Measurements from ENCODE around the gene RPSA.
A peak's percentile ranks its signal among the peaks of the same experiment; 100 is the strongest.

RPSA gene

GRCh38 chr3:39387411-39387975, 19.0 kb upstream of the RPSA start:
- H3K9me3 ChIP-seq = no peaks in the 10 kb centered on the region
- no peak overlapping the region for H3K27ac ChIP-seq
- H3K27me3 ChIP-seq = no peaks in the 10 kb centered on the region
- TF ChIP-seq Cebpa-rat (IDR thresholded peaks at IDR 0.05) = no peak
- no peak overlapping the region for H3K4me3 ChIP-seq
- H4K20me1 ChIP-seq = peaks cover 86% of the 10 kb centered on the region
- H3K4me2 ChIP-seq = peak overlapping the region; percentile 78
- H3K4me1 ChIP-seq = peaks cover 67% of the 10 kb centered on the region
- H3K36me3 ChIP-seq = peaks cover 55% of the 10 kb centered on the region
- 0 out of 2 replicates have a peak overlapping the region, but pooled peaks have one; percentile 18 for H3K9ac ChIP-seq

- peaks cover 62% of the 10 kb centered on the region for H3K4me1 ChIP-seq
- no peaks in the 10 kb centered on the region for H3K9me3 ChIP-seq
- peaks cover 62% of the 10 kb centered on the region for H3K36me3 ChIP-seq
- H3K27me3 ChIP-seq = no peaks in the 10 kb centered on the region
- H4K20me1 ChIP-seq = peaks cover 86% of the 10 kb centered on the region
- no peak for TF ChIP-seq Cebpa-rat (IDR thresholded peaks at IDR 0.05)
- H3K27ac ChIP-seq = no peak overlapping the region
- no peak overlapping the region for H3K4me3 ChIP-seq
- H3K4me2 ChIP-seq = peak overlapping the region; percentile 78
- H3K9ac ChIP-seq = no peak overlapping the region
Measured at GRCh38 chr3:39388153-39388552, 18.4 kb upstream of the RPSA start.

- Histone ChIP-seq H4K20me1 (peaks cover 80% of the 10 kb centered on the region), H3K36me3 (peaks cover 68% of the 10 kb centered on the region), H3K4me1 (peaks cover 62% of the 10 kb centered on the region), H3K4me2 (peak overlapping the region; percentile 78), H3K9ac (peak overlapping the region; percentile 28; the same call in 1 of the 2 replicates), H3K9me3 (no peaks in the 10 kb centered on the region), H3K27ac (0 out of 2 replicates have a peak overlapping the region, but pooled peaks have one; percentile 20), H3K27me3 (no peaks in the 10 kb centered on the region), H3K4me3 (0 out of 2 replicates have a peak overlapping the region, but pooled peaks have one; percentile 12)
- no peak for TF ChIP-seq Cebpa-rat (IDR thresholded peaks at IDR 0.05)
Measured at GRCh38 chr3:39388741-39389248, 17.7 kb upstream of the RPSA start.

GRCh38 chr3:39390181-39390580, 16.3 kb upstream of the RPSA start:
- Histone ChIP-seq H3K9me3 (no peaks in the 10 kb centered on the region), H4K20me1 (peaks cover 66% of the 10 kb centered on the region), H3K4me3 (no peak overlapping the region), H3K36me3 (peaks cover 78% of the 10 kb centered on the region), H3K9ac (no peak overlapping the region), H3K4me2 (peak overlapping the region; percentile 78), H3K27me3 (no peaks in the 10 kb centered on the region), H3K27ac (no peak overlapping the region), H3K4me1 (peaks cover 53% of the 10 kb centered on the region)
- TF ChIP-seq Cebpa-rat (IDR thresholded peaks at IDR 0.05) = no peak

GRCh38 chr3:39396690-39397089, 9.8 kb upstream of the RPSA start:
- Histone ChIP-seq H3K4me3 (no peak overlapping the region), H3K4me2 (no peak overlapping the region), H4K20me1 (peaks cover under 1% of the 10 kb centered on the region; the same call in 1 of the 2 replicates), H3K9me3 (no peaks in the 10 kb centered on the region), H3K9ac (no peak overlapping the region), H3K27ac (no peak overlapping the region), H3K27me3 (no peaks in the 10 kb centered on the region), H3K36me3 (peaks cover 92% of the 10 kb centered on the region), H3K4me1 (peaks cover 8% of the 10 kb centered on the region)
- no peak for TF ChIP-seq Cebpa-rat (IDR thresholded peaks at IDR 0.05)

- Histone ChIP-seq H3K4me3 (no peak overlapping the region), H3K4me1 (peaks cover 21% of the 10 kb centered on the region), H3K9ac (no peak overlapping the region), H3K27me3 (no peaks in the 10 kb centered on the region), H3K36me3 (peaks cover 73% of the 10 kb centered on the region), H3K9me3 (no peaks in the 10 kb centered on the region), H3K27ac (no peak overlapping the region), H4K20me1 (no peaks in the 10 kb centered on the region), H3K4me2 (no peak overlapping the region)
- TF ChIP-seq Cebpa-rat (IDR thresholded peaks at IDR 0.05) = no peak
Measured at GRCh38 chr3:39398700-39399099, 7.8 kb upstream of the RPSA start.

- Histone ChIP-seq H4K20me1 (peaks cover 4% of the 10 kb centered on the region), H3K36me3 (peaks cover 40% of the 10 kb centered on the region), H3K9ac (peak overlapping the region; percentile 34; the same call in 1 of the 2 replicates), H3K27me3 (no peaks in the 10 kb centered on the region), H3K4me2 (peak overlapping the region; percentile 47), H3K4me3 (no peak overlapping the region), H3K27ac (peak overlapping the region; percentile 52; the same call in 1 of the 2 replicates), H3K4me1 (peaks cover 33% of the 10 kb centered on the region), H3K9me3 (no peaks in the 10 kb centered on the region)
- TF ChIP-seq Cebpa-rat (IDR thresholded peaks at IDR 0.05) = no peak
Measured at GRCh38 chr3:39401983-39402382, 4.5 kb upstream of the RPSA start.

GRCh38 chr3:39404943-39405686, 1.4 kb upstream of the RPSA start:
- Histone ChIP-seq H3K27ac (no peak overlapping the region), H3K36me3 (peaks cover 38% of the 10 kb centered on the region), H3K27me3 (no peaks in the 10 kb centered on the region), H3K4me3 (no peak overlapping the region), H3K9ac (no peak overlapping the region), H3K9me3 (no peaks in the 10 kb centered on the region), H4K20me1 (peaks cover 35% of the 10 kb centered on the region), H3K4me2 (peak overlapping the region; percentile 96), H3K4me1 (peaks cover 60% of the 10 kb centered on the region)
- TF ChIP-seq Cebpa-rat (IDR thresholded peaks at IDR 0.05) = no peak

GRCh38 chr3:39405687-39406367, 693 bp upstream of the RPSA start:
- Histone ChIP-seq H3K9ac (peak overlapping the region; percentile 99), H3K4me2 (peak overlapping the region; percentile 96), H4K20me1 (peaks cover 42% of the 10 kb centered on the region), H3K27me3 (no peaks in the 10 kb centered on the region), H3K36me3 (peaks cover 41% of the 10 kb centered on the region), H3K9me3 (no peaks in the 10 kb centered on the region), H3K4me1 (peaks cover 67% of the 10 kb centered on the region), H3K27ac (peak overlapping the region; percentile 99), H3K4me3 (peak overlapping the region; percentile 91)
- TF ChIP-seq Cebpa-rat (IDR thresholded peaks at IDR 0.05) = no peak
